Esophagus squamous epithelium (tissue), 4 donors: ENCODE measurements around the gene CTSH.
"Not testable (repeated sequence)": the region's sequence is repeated elsewhere in the genome, so short reads cannot be mapped to it uniquely, and the experiment has no call there.

Experiments used
- CTCF ChIP-seq, 6 experiments: fragments of 450-650 bp in 4 of 6; fragments of 200-600 bp in 2 of 6; sonication (generic) in 2 of 6; IDR thresholded peaks; one replicate each; pipeline ENCODE4 v1.5.1; 2016 to 2019; ENCODE audit warnings: antibody characterized with exemption in 6 of 6, mild to moderate bottlenecking in 4 of 6, moderate library complexity in 4 of 6
- POLR2A ChIP-seq, 4 donors: fragments of 450-650 bp; IDR thresholded peaks; one replicate each; pipeline ENCODE4 v1.6.1; 2017; ENCODE audit warnings: antibody characterized with exemption in 4 of 4, mild to moderate bottlenecking in 4 of 4, moderate library complexity in 3 of 4

DNA sequence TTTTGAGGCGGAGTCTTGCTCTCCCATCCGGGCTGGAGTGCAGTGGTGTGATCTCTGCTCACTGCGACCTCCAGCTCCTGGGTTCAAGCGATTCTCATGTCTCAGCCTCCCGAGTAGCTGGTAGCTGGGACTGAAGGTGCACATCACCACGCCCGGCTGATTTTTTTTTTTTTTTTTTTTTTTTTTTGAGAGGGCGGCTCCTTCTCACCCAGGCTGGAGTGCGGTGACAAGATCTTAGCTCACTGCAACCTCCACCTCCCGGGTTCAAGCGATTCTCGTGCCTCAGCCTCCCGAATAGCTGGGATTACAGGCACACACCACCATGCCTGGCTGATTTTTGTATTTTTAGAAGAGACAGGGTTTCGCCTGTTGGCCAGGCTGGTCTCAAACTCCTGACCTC lies 67.9 kb downstream of the CTSH start:
- TF ChIP-seq CTCF, POLR2A (IDR thresholded peaks at IDR 0.05): not testable (repeated sequence)
